Pancreas (tissue), 10 donors: ENCODE results near the gene ATG4B. TPM values are rescaled to one million over a fixed set of nuclear protein-coding genes. Genes with fewer than 3 reads are reported as not detected.
A peak's percentile ranks its signal among the peaks of the same experiment; 100 is the strongest.

Experiments
- ATAC-seq, 4 donors: fragments of 200-7000 bp; cut with Tn5 transposase; one replicate each; pipeline versions ENCODE4 v1.8.0 to v1.9.1; 2020; ENCODE audit warnings: mild to moderate bottlenecking in 4 of 4, moderate library complexity in 4 of 4
- DNase-seq, 6 donors: peaks; one replicate each; pipeline ENCODE4 v3.0.0-alpha.2; 2020
- FAIRE-seq: peaks from 2 replicates; lab custom pipeline; 2012; peaks lifted over from hg19 to GRCh38; lab: Jason Lieb, UNC
- H3K27ac ChIP-seq, 4 donors: fragments of 200-600 bp; sonication (generic); 1 replicate in 3 of 4; 2 replicates in 1 of 4; pipeline versions ENCODE4 v1.5.0 to v1.8.0; 2020
- H3K27me3 ChIP-seq, 4 donors: fragments of 200-600 bp; one replicate each; pipeline ENCODE4 v1.8.0; 2021
- H3K36me3 ChIP-seq, 3 donors: fragments of 200-600 bp; sonication (generic) in 1 of 3; one replicate each; pipeline versions ENCODE4 v1.5.0 to v1.8.0; 2020 to 2021
- H3K4me1 ChIP-seq, 3 donors: fragments of 200-600 bp; one replicate each; pipeline ENCODE4 v1.8.0; 2021
- H3K4me3 ChIP-seq, 4 donors: fragments of 200-600 bp; sonication (generic) in 2 of 4; one replicate each; pipeline versions ENCODE4 v1.5.0 to v1.8.0; 2020 to 2021
- H3K9me3 ChIP-seq, 4 donors: fragments of 200-600 bp; one replicate each; pipeline ENCODE4 v1.8.0; 2021
- CTCF ChIP-seq, 4 donors: fragments of 200-600 bp; sonication (generic) in 3 of 4; IDR thresholded peaks; one replicate each; pipeline versions ENCODE4 v1.5.0 to v1.8.0; 2021; ENCODE audit warnings: antibody characterized with exemption in 4 of 4
- WGBS, 2 donors: extraction: QIAGEN DNeasy Blood & Tissue Kit; methylation state at CpG; one replicate each; pipeline ENCODE4 v1.1.7; 2013; 5-methylcytosine and 5-hydroxymethylcytosine counted together
- intact Hi-C, 3 donors: fragments of 100-400 bp; cut with DNase I; formaldehyde crosslinking; loops; one replicate each; pipeline versions ENCODE4 v1.11.1 to v1.14.2; 2022
- polyA plus RNA-seq, 2 donors: library from polyadenylated mRNA; stranded (reverse); fragments of 200-250 nt; gene quantifications; one replicate each; pipeline ENCODE4 v1.2.3, GENCODE V29; 2013
- total RNA-seq, 6 donors: library from RNA; stranded (reverse); fragmentation: NEBNext Ultra II Directional in 4 of 6; extraction: Animal tissue kit (Norgen Biotek cat#: 25700) in 4 of 6; gene quantifications; one replicate each; pipeline versions ENCODE4 v1.2.1 to v1.2.4, GENCODE V29; 2021 to 2023
- donor health status: healthy with polysubstance abuse.
- donor health status: DM: no; HTN: no; CAD: no; lungs with moderate emphysema.
- donor health status: DM: no; HTN: no; CAD: no.
- donor health status: control.
- donor health status: control.
- donor health status: Bipolar disorder and iron deficiency.
- donor health status: DM: yes; HTN: yes; CAD: no.
- donor health status: DM: no; HTN: no; CAD: no.
- donor health status: DM: no; HTN: no; CAD: no.
- donor health status: DM: yes; HTN: yes; CAD: no.

The ATG4B gene
- total and polyA plus RNA-seq, 8 donors, result 22.8 to 107 (median 31.2) TPM

DNA sequence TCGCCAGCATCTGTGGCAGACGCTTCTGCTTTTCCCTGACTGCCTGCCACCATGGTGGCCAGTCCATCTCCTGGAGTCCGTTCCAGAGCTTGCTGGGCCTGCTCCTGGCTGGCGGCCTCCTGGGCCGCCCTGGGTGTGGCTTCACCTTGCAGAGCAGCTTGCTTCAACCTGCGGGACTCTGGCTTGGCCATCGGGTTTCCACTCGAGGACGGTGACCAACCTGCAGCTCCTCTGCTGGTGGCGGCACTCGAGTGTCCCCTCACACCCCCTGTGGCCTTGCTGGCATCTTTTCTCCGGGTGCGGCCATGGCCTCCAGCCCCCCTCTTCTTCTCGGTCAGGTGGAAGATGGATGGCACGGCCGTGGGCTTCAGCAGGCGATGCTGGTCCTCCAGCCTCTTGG is 3.9 kb upstream of the ATG4B start:
- DNase-seq (peak in 1 of 6 donors; percentile 66), ATAC-seq (no peak), FAIRE-seq (no peak)
- peaks cover 2 to 13% (median 11%) of the 10 kb centered on the region in 3 donors for H3K4me1 ChIP-seq
- H3K4me3 ChIP-seq, result no peak overlapping the region
- peaks cover 0 to 13% (median 0%) of the 10 kb centered on the region in 3 donors for H3K36me3 ChIP-seq
- no peaks in the 10 kb centered on the region for H3K27me3 ChIP-seq
- no peaks in the 10 kb centered on the region for H3K9me3 ChIP-seq
- intact Hi-C loops, result no loop called here
- no peak for TF ChIP-seq CTCF (IDR thresholded peaks at IDR 0.05)
- 87 to 93% methylated on average over 17 of the region's 17 CpGs for WGBS, 2 donors
- H3K27ac ChIP-seq, result no peak overlapping the region

DNA sequence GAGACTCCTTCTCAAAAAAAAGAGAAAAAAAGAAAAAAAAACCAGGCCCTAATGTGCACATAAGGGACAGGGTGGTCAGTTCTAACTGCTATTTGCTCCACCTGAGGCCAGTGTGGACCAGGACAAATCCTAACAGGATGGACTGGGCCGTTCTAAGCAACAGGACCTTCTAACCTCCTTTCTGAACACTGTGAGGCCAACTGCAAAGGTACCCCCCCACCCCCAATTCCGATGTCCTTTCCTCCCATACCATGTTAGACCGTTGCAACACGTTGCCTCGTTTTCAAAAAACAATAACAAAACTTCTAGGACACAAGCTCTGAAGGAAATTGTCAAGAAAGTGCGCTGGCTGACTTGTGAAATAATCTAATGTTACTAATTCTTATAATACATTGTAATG is 1.7 kb upstream of the ATG4B start:
- Histone ChIP-seq H3K9me3 (no peaks in the 10 kb centered on the region), H3K36me3 (peaks cover 0 to 13% (median 0%) of the 10 kb centered on the region in 3 donors), H3K27me3 (no peaks in the 10 kb centered on the region), H3K27ac (peak overlapping the region in 2 of 4 donors; percentile 18 to 73), H3K4me1 (peaks cover 8 to 18% (median 17%) of the 10 kb centered on the region in 3 donors), H3K4me3 (peak overlapping the region; percentile 55 to 90 (median 88))
- 17 to 24% methylated on average over 6 of the region's 6 CpGs for whole genome bisulfite sequencing, 2 donors
- FAIRE-seq, result no peak
- DNase-seq, result no peak
- intact Hi-C loops, result no loop called here
- TF ChIP-seq CTCF (IDR thresholded peaks at IDR 0.05), result no peak
- ATAC-seq, result no peak

GRCh38 chr2:241636182-241637017 is 1.1 kb upstream of the ATG4B start:
- FAIRE-seq, result no peak
- peak overlapping the region; percentile 55 to 90 (median 88) for H3K4me3 ChIP-seq
- H3K9me3 ChIP-seq, result no peaks in the 10 kb centered on the region
- H3K27ac ChIP-seq, result peak overlapping the region; percentile 18 to 99 (median 98)
- intact Hi-C loops, result no loop called here
- peak; percentile 47 to 86 (median 72) for DNase-seq
- 0 to 1% methylated on average over 63 to 97 of the region's 97 CpGs for WGBS, 2 donors
- ATAC-seq, result peak; percentile 59 to 68 (median 66)
- peaks cover 0 to 13% (median 0%) of the 10 kb centered on the region in 3 donors for H3K36me3 ChIP-seq
- no peaks in the 10 kb centered on the region for H3K27me3 ChIP-seq
- no peak for TF ChIP-seq CTCF (IDR thresholded peaks at IDR 0.05)
- H3K4me1 ChIP-seq, result peaks cover 8 to 18% (median 17%) of the 10 kb centered on the region in 3 donors

- ATAC-seq (peak in 3 of 4 donors; percentile 5 to 21 (median 13)), DNase-seq (peak in 1 of 6 donors; percentile 19), FAIRE-seq (no peak)
- peak overlapping the region; percentile 98 to 99 (median 98) for H3K27ac ChIP-seq
- H3K27me3 ChIP-seq, result no peaks in the 10 kb centered on the region
- H3K9me3 ChIP-seq, result no peaks in the 10 kb centered on the region
- WGBS, 2 donors, result 1% methylated on average over 60 to 67 of the region's 67 CpGs
- no peak for TF ChIP-seq CTCF (IDR thresholded peaks at IDR 0.05)
- intact Hi-C loops, result no loop called here
- peaks cover 8 to 18% (median 17%) of the 10 kb centered on the region in 3 donors for H3K4me1 ChIP-seq
- peaks cover 0 to 6% (median 0%) of the 10 kb centered on the region in 3 donors for H3K36me3 ChIP-seq
- peak overlapping the region; percentile 87 to 91 (median 89) for H3K4me3 ChIP-seq
Observed at GRCh38 chr2:241637795-241638660, 535 bp downstream of the ATG4B start.
